ENCODE data around the gene TTLL3.
"Not testable (repeated sequence)": the region's sequence is repeated elsewhere in the genome, so short reads cannot be mapped to it uniquely, and the experiment has no call there.

Gene TTLL3

GRCh38 chr3:9838856-9839255 lies 28.8 kb downstream of the TTLL3 start:
- DNase-seq: no peak

DNA sequence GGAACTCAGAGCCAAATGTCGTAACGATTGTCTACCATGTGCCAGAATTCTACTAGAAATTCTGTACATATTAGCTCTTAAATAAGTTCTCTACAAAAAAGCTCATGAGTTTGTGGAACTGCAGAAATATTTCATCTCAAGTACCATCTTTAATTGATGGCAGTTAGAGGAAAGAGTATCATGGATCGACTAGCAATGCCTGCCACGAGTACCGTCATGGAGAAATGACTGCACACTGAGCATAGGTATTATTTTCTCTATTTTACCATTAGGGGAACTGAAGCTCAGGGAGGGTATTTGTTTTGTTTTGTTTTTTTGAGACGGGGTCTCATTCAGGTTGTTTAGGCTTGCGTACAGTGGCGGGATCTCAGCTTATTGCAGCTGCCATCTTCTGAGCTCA lies 31.0 kb downstream of the TTLL3 start:
- DNase-seq: no peak

- peak; percentile 93 for DNase-seq
Measured at GRCh38 chr3:9843715-9844438, 33.8 kb downstream of the TTLL3 start, which contains the start of gene RPUSD3. Gene RPUSD3 (minus strand): TSS chr3:9844008. CDS start chr3:9843990, 18 bp downstream.

- no peak for DNase-seq
Measured at GRCh38 chr3:9846231-9846630, 36.2 kb downstream of the TTLL3 start.

DNA sequence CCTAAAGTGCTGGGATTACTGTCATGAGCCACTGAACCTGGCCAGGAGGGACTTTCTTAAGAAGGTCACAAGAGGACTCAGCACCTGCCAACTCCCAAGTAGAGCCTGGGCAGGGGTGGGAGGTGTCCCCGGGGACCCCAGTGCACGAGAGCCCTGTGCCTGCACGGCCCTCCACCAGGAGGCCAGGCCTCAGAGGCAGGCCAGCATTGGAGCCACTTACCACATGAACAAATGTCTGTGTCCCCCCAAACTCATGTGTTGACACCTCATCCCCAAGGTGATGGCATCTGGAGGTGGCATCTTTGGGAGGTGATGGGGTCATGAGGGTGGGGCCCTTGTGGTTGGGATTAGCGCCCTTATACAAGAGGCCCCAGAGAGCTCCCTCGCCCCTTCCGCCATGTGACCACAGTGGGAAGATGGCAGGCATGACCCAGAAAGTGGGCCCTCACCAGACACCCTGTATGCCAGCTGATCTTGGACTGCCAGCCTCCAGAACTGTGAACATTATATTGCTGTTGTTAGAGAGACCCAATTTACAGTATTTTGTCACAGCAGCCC lies 36.9 kb downstream of the TTLL3 start:
- no peak for DNase-seq

- DNase-seq: not testable (repeated sequence)
Measured at GRCh38 chr3:9847870-9848269, 37.8 kb downstream of the TTLL3 start.

- DNase-seq: not testable (repeated sequence)
Measured at GRCh38 chr3:9848860-9849259, 38.8 kb downstream of the TTLL3 start.

DNA sequence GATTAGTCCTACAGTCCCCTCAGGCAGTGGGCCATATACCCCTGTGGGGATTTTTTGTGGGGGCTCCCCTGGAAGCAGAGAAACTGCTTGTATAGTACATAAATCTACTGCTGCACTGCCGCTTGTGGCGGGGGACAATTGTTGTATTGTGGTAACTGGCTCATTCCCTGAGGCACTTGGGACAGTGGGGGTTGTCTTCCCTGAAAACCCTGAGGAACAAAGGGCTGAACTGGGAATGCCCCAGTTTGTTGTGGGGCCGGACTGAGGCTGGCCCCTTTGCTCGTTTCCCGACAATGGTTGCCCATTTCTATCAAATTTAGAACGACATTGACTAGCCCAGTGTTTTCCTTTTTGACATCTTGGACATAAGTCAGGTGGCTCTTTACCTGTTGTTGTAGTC lies 41.3 kb downstream of the TTLL3 start:
- not testable (repeated sequence) for DNase-seq

DNA sequence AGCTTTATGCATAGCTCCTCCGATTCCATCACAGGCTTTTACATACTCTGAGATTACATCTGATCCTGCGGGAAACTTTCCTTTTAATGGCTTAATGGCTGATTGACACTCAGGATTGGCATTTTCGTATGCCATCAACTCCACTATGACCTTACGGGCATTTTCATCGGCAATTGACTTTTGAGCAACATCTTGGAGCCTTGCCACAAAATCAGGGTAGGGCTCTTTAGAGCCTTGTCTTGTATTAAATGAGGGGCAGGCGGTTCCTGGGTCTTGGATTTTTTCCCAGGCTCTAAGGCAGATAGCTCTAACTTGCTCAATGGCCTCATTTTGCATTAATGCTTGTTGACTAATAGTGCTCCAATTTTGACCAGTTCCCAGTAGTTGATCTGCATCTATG lies 41.9 kb downstream of the TTLL3 start:
- DNase-seq: not testable (repeated sequence)

DNA sequence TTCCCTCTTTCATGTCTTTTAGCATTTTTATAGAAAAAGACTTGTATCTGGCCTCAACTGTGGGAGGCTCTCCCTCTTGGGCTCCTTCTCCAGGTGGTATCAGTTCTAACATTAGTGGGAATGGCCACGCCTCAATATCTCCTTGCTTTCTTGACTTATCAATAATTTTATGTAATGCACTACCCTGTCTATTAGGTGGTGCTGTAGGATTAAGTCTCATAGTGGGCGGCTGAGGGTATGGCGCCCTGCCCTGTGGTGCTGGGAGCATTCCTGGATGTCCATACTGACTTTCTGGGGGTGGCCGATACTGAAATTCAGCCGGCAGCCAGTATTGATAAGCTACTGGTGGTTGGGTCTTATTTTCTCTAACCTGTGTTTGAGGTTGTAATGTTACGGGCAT lies 42.5 kb downstream of the TTLL3 start:
- no peak for DNase-seq

DNA sequence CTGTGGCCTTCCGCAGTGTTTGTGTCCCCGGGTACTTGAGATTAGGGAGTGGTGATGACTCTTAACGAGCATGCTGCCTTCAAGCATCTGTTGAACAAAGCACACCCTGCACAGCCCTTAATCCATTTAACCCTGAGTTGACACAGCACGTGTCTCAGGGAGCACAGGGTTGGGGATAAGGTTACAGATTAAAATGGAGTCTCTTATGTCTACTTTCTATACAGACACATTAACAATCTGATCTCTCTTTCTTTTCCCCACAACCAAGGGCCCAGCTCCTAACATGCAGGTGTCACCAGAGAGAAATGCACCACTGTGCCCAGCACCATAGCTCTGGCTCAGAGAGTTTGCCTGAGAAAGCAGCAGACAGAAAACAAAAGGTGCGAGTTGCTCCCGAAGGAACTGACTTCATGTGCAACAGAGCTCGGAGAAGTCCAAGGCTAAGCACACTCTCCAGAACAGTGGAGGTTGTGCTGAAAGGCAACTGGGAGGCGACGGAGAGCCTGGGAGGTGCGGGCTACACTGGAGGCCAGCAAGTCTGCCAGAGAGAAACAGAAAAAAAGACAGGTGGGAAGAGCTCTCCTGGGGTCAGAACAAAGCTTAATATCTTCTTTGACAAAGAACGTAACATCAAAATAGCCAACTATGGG lies 44.4 kb downstream of the TTLL3 start:
- not testable (repeated sequence) for DNase-seq

DNA sequence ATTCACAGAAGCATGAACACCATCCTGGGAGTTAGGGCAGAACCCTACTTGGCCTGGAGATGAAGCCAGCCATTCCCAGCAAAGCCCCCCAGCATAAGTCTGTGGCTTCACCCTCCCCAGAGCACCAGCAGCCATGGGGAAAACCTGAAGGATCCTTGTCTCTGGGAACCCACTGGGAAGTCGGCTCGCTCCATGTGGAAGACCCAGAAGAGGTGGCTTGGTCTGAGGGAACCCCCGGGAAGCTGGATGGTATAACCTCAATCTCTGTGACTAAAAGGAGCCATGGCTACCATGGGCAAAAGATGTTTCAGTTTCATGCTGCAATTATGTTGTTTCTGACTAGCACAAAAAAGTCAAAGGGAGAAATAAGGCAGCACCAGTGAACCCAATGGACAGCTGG lies 45.5 kb downstream of the TTLL3 start:
- no peak for DNase-seq

- DNase-seq: no peak
Measured at GRCh38 chr3:9859530-9860025, 49.5 kb downstream of the TTLL3 start.

DNA sequence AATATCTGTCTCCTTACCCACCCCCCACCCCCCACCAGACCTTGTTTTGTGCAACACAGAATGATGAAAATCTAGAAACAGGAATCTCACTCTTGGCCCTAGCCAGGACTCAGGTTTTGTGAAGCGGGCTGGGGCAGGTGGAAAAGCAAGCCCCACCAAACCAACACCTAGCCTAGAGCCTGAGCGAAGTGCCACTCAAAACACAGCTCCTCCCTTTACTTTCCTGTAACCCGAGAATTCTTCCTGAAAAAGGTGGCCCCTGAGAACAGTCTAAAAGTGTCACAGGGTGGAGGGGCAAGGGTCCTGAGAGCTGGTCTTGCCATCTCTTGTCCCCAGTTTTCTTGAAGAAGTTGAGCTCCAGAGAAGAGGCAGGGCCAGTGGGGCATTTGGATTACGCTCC lies 51.1 kb downstream of the TTLL3 start:
- DNase-seq: no peak

DNA sequence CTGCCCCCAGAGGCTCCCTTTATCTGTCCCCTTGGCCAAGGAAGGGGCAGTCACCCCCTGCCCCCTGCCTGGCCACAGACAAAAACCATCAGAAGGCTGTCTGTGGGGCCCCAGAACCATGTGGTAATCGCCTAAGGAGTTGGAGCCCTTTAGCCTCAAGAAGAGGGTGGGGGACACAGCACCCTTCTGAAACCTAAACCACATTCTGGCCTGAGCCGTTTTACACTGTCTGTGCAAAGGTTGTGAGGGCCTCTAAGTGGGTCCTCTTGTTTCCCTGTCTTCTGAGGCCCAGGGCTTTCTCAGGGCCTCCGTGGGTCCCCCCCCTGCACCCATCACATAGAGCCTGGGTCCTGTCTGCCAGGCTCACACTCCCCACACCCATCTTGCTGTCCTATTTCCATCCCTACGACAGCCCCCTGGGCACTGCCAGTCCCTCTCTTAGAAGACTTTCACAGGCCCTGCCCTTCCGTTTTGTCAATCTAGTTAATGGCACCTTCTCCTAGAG lies 51.6 kb downstream of the TTLL3 start:
- no peak for DNase-seq

DNA sequence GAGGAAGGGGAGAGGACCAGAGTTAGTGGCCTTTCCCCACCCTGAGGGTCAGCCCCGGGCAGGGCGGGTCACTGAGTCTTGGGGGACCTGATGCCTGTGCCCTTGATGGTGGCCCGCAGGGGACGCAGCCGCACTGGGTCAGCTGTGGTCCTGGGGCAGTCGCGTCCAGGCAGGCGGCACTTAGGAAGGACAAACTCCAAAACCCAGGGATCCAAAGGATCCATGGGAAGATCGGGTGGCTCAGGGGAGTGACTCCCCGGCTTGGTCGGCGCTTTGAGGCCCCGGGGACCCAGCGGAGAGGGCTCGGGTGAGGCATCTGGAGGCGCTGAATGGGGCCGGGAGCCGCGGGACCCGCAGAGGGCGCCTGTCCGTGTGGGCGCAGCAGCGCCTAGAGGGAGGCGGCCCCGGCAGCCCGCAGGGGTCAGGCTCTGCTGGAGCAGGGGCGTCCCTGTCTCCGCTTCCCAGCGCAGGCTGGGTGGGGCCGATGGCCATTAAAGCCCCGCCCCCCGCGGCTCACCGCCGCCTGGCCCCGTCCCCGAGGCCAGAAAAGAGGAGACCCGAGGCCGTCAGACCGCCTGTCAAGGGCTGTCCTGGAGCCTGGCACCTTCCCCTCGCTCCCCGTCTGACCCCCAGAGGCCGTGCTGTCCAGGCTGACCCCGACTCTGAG lies 52.5 kb downstream of the TTLL3 start:
- DNase-seq: no peak

DNA sequence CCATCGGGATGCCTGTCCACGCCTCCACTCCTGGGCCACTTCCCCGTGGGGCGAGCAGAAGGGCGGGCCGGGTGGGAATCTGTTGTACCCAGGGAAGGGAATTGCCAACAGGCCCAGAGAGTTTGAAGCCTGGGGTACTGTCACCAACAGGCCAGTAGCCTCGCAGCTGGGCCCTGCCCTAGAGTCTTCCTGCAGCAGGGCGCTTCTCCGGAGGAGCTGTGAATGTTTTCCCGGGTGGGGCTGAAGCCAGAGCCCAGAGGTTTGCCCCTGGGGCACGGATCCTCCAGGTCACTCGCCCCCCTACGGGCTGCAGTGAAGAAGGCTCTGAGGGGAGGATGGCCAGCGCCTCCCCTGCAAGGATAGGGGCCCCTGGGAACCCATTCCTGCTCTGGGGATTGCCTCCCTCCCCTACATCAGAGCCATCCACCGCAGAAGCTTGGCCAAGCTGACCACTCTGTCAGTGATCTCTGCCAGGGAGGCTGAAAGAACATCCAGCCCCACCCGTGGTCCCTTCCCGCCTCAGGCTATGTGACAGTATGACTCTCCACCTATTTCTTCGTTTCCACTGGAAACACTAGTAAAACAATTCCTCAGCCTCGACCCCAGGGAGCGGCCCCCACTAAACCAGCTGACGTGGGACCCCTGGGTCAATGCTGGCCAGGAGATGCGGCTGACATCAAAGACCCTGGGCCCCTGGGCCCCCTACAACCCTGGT lies 53.2 kb downstream of the TTLL3 start:
- no peak for DNase-seq

GRCh38 chr3:9864200-9864927 lies 54.3 kb downstream of the TTLL3 start:
- DNase-seq: no peak

GRCh38 chr3:9865125-9865637 lies 55.1 kb downstream of the TTLL3 start:
- DNase-seq: not testable (repeated sequence)

DNA sequence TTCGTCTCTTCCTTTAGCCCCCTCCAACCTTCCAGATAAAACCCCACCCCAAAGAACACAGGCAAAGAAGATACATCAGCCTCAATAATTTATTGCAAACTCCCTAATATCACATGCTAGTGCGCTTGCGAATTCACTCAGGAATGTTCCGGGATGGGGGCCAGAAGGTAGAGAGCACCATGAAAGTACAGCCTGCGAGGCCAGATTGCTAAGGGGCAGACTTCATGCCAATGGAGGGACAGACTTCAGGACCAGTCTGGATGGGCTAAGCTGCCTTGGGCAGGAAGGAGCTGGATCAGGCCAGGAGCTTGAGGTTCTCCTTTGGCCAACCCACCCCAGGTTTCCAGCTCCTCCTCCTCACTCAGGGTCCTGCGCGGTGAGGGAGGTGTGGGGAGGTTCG lies 56.6 kb downstream of the TTLL3 start:
- DNase-seq: no peak

DNA sequence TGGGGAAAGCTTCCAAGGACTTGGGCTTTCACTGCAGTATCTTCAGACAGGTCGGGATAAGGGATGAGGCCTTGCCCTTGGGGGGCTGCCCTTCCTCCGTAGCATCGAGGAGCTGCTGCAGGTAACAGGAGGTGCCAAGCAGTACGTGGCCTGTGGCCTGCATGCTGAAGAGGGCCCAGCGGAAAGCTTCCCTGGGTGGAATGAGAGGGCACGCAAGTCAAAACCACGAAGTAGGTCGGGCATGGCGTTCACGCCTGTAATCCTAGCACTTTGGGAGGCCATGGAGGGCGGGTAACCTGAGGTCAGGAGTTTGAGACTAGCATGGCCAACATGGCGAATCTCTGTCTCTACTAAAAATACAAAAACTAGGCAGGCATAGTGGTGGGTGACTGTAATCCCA lies 57.0 kb downstream of the TTLL3 start:
- no peak for DNase-seq

GRCh38 chr3:9869955-9870354 lies 59.9 kb downstream of the TTLL3 start:
- no peak for DNase-seq

Measured in activated CD4-positive, alpha-beta T cell treated with anti-CD3 and anti-CD28 coated beads for 1 hour (primary cell).